Measurements from ENCODE around the gene ARFIP2.

ARFIP2 gene

GRCh38 chr11:6497069-6497839 lies 16.1 kb upstream of the ARFIP2 start, which contains the start of gene DNHD1:
Gene DNHD1, plus strand, starts transcription at chr11:6497280. Its CDS starts 936 bp downstream, at chr11:6498216.
- Histone ChIP-seq H4K20me1 (ENCODE audit: low read depth, low read length) (no peaks in the 10 kb centered on the region), H3K4me2 (ENCODE audit: low read depth, low read length, poor library complexity, severe bottlenecking) (no peak within 1 kb of the TSS), H3F3A (ENCODE audit: insufficient read depth) (no peaks in the 10 kb centered on the region), H3K36me3 (ENCODE audit: low read length) (peaks cover 14% of the 10 kb centered on the region; the same call in 1 of the 2 replicates), H2AFZ (ENCODE audit: low read depth, low read length, severe bottlenecking) (no peak within 1 kb of the TSS), H3K27ac (ENCODE audit: low read depth, low read length) (no peak within 1 kb of the TSS), H3K9ac (ENCODE audit: low read length) (no peak within 1 kb of the TSS), H3K4me3 (ENCODE audit: insufficient read depth, low read length, poor library complexity, severe bottlenecking) (no peak within 1 kb of the TSS), H3K9me3 (ENCODE audit: insufficient read depth, low read length) (no peaks in the 10 kb centered on the region), H3K79me2 (ENCODE audit: insufficient read depth, low read length) (0 out of 2 replicates have a peak, but pooled peaks cover 7% of the 10 kb centered on the region), H3K27me3 (ENCODE audit: low read length) (no peaks in the 10 kb centered on the region), H3K9me2 (replicated peaks; ENCODE audit: insufficient read depth, low read length) (no peaks in the 10 kb centered on the region)
- TF ChIP-seq CTCF (IDR thresholded peaks at IDR 0.05; ENCODE audit: insufficient read depth, low read length, poor library complexity, severe bottlenecking) (no peak), EZH2phosphoT487 (conservative IDR thresholded peaks at IDR 0.05; ENCODE audit: low read length) (no peak)

GRCh38 chr11:6489306-6489705 lies 8.2 kb upstream of the ARFIP2 start:
- no peaks in the 10 kb centered on the region for H3K9me2 ChIP-seq (replicated peaks; ENCODE audit: insufficient read depth, low read length)
- H3K36me3 ChIP-seq (ENCODE audit: low read length), result peaks cover 35% of the 10 kb centered on the region
- H3K9ac ChIP-seq (ENCODE audit: low read length), result no peak overlapping the region
- H3K27me3 ChIP-seq (ENCODE audit: low read length), result no peaks in the 10 kb centered on the region
- H3F3A ChIP-seq (ENCODE audit: insufficient read depth), result no peaks in the 10 kb centered on the region
- H3K4me3 ChIP-seq (ENCODE audit: insufficient read depth, low read length, poor library complexity, severe bottlenecking), result no peak overlapping the region
- no peak overlapping the region for H3K4me2 ChIP-seq (ENCODE audit: low read depth, low read length, poor library complexity, severe bottlenecking)
- no peak overlapping the region for H2AFZ ChIP-seq (ENCODE audit: low read depth, low read length, severe bottlenecking)
- no peaks in the 10 kb centered on the region for H4K20me1 ChIP-seq (ENCODE audit: low read depth, low read length)
- H3K9me3 ChIP-seq (ENCODE audit: insufficient read depth, low read length), result no peaks in the 10 kb centered on the region
- H3K79me2 ChIP-seq (ENCODE audit: insufficient read depth, low read length), result peaks cover 11% of the 10 kb centered on the region; the same call in 1 of the 2 replicates
- no peak overlapping the region for H3K27ac ChIP-seq (ENCODE audit: low read depth, low read length)
- no peak for TF ChIP-seq EZH2phosphoT487 (conservative IDR thresholded peaks at IDR 0.05; ENCODE audit: low read length)

GRCh38 chr11:6488821-6489220 lies 7.7 kb upstream of the ARFIP2 start:
- H3K36me3 ChIP-seq (ENCODE audit: low read length), result peaks cover 35% of the 10 kb centered on the region
- no peaks in the 10 kb centered on the region for H3F3A ChIP-seq (ENCODE audit: insufficient read depth)
- no peaks in the 10 kb centered on the region for H3K27me3 ChIP-seq (ENCODE audit: low read length)

More at GRCh38 chr11:6488821-6489220, 7.7 kb upstream of the ARFIP2 start:
- H3K9ac ChIP-seq (ENCODE audit: low read length), result no peak overlapping the region
- no peaks in the 10 kb centered on the region for H4K20me1 ChIP-seq (ENCODE audit: low read depth, low read length)
- H2AFZ ChIP-seq (ENCODE audit: low read depth, low read length, severe bottlenecking), result no peak overlapping the region
- no peak overlapping the region for H3K4me2 ChIP-seq (ENCODE audit: low read depth, low read length, poor library complexity, severe bottlenecking)
- no peak overlapping the region for H3K27ac ChIP-seq (ENCODE audit: low read depth, low read length)
- no peak overlapping the region for H3K4me3 ChIP-seq (ENCODE audit: insufficient read depth, low read length, poor library complexity, severe bottlenecking)
- H3K9me3 ChIP-seq (ENCODE audit: insufficient read depth, low read length), result no peaks in the 10 kb centered on the region
- H3K79me2 ChIP-seq (ENCODE audit: insufficient read depth, low read length), result peaks cover 9% of the 10 kb centered on the region; the same call in 1 of the 2 replicates
- H3K9me2 ChIP-seq (replicated peaks; ENCODE audit: insufficient read depth, low read length), result no peaks in the 10 kb centered on the region
- TF ChIP-seq EZH2phosphoT487 (conservative IDR thresholded peaks at IDR 0.05; ENCODE audit: low read length), result no peak
- no peak for TF ChIP-seq CTCF (IDR thresholded peaks at IDR 0.05; ENCODE audit: insufficient read depth, low read length, poor library complexity, severe bottlenecking)

Data from SU-DHL-6 (cell line).